ENCODE data around the gene NACA2. TPM values are rescaled to one million over a fixed set of nuclear protein-coding genes. Genes with fewer than 3 reads are reported as not detected.

NACA2 gene
- total and polyA plus RNA-seq, 2 of the 4 experiments (the other 2 are of a cell fraction), result not detected

- Histone ChIP-seq H4K8ac (ENCODE audit: low read depth in 2 of 2, low read length in 2 of 2) (no peak overlapping the region), H4K91ac (ENCODE audit: insufficient read depth, low read depth, low read length) (no peak overlapping the region), H2BK120ac (ENCODE audit: low read depth, low read length) (no peak overlapping the region), H4K20me1 (ENCODE audit: insufficient read depth, low read length) (no peaks in the 10 kb centered on the region), H3K4ac (ENCODE audit: low read depth, low read length) (no peak overlapping the region), H3K4me3 (ENCODE audit: insufficient read depth, low read depth, low read length) (no peak overlapping the region), H3K18ac (ENCODE audit: low read depth, low read length) (no peak overlapping the region), H3K79me1 (ENCODE audit: low read depth in 1 of 2, low read length in 2 of 2) (no peaks in the 10 kb centered on the region), H2AFZ (replicated peaks; ENCODE audit: low read length, poor library complexity) (no peak overlapping the region), H3K27me3 (ENCODE audit: control insufficient read depth, insufficient read depth, low read length) (no peaks in the 10 kb centered on the region), H3K4me1 (ENCODE audit: control insufficient read depth, insufficient read depth, low read length) (no peaks in the 10 kb centered on the region), H2BK5ac (ENCODE audit: low read depth, low read length, poor library complexity, severe bottlenecking) (no peak overlapping the region), H3K9me1 (ENCODE audit: insufficient read depth, low read length) (no peaks in the 10 kb centered on the region), H3K9me3 (ENCODE audit: control insufficient read depth, insufficient read depth, low read length) (peaks cover 3% of the 10 kb centered on the region), H3K27ac (ENCODE audit: insufficient read depth, low read length) (no peak overlapping the region), H3K9ac (ENCODE audit: low read depth, low read length) (no peak overlapping the region), H2AK9ac (replicated peaks; ENCODE audit: low read depth, low read length, poor library complexity) (no peak overlapping the region), H3K14ac (replicated peaks; ENCODE audit: low read depth, low read length) (no peak overlapping the region), H3K36me3 (ENCODE audit: control insufficient read depth, insufficient read depth, low read length) (no peaks in the 10 kb centered on the region), H3K4me2 (ENCODE audit: low read depth, low read length) (no peak overlapping the region), H2BK15ac (ENCODE audit: low read depth, low read length) (no peak overlapping the region), H2BK20ac (ENCODE audit: low read depth, low read length) (no peak overlapping the region), H2AK5ac (ENCODE audit: low read depth, low read length) (no peak overlapping the region), H4K5ac (ENCODE audit: low read depth, low read length) (no peak overlapping the region), H3K23ac (ENCODE audit: low read depth, low read length) (no peak overlapping the region), H3K56ac (ENCODE audit: extremely low read depth, insufficient read depth, low read length) (no peak overlapping the region)
- dilution Hi-C loops (cut with HindIII; ENCODE audit: low sequenced_read_pairs, unreplicated experiment) (no loop called here), intact Hi-C loops (cut with micrococcal nuclease) (no loop called here), in situ Hi-C loops (cut with MboI; ENCODE audit: low sequenced_read_pairs) (no loop called here)
- ATAC-seq (ENCODE audit: low read depth) (no peak), DNase-seq (no peak)
- WGBS, 2 experiments (ENCODE audit: extremely low coverage in 2 of 2, insufficient read length in 1 of 2), result no CpG with 5 or more reads among the region's 2 CpGs
- ChIA-PET POLR2A (ENCODE audit: unreplicated experiment) (no interaction called here), CTCF (interaction anchor here (0.7 kb wide), 1 partner anchor 14 kb away, joined by 5 read pairs; no protein-coding TSS in a partner anchor)
- no TSS peak for BruUV-seq (replicated peaks)
- no peak for TF ChIP-seq MXI1 (IDR thresholded peaks at IDR 0.05; ENCODE audit: borderline replicate concordance, low read depth, low read length)
- TF ChIP-seq RCOR1 (IDR thresholded peaks at IDR 0.05; ENCODE audit: insufficient replicate concordance, low read length), result no peak
- TF ChIP-seq RFX5 (IDR thresholded peaks at IDR 0.05; ENCODE audit: low read depth, low read length), result no peak
- TF ChIP-seq FOS (IDR thresholded peaks at IDR 0.05; ENCODE audit: low read depth, low read length), result no peak
- no peak for TF ChIP-seq BHLHE40 (IDR thresholded peaks at IDR 0.05; ENCODE audit: low read depth, low read length)
- TF ChIP-seq CHD1 (IDR thresholded peaks at IDR 0.05; ENCODE audit: low read depth, low read length), result no peak
- no peak for TF ChIP-seq MAFK (IDR thresholded peaks at IDR 0.05; ENCODE audit: low read depth, low read length)
- no peak for TF ChIP-seq MAZ (IDR thresholded peaks at IDR 0.05; ENCODE audit: borderline replicate concordance, low read depth, low read length)
- no peak for TF ChIP-seq RAD21 (IDR thresholded peaks at IDR 0.05; ENCODE audit: low read length)
- TF ChIP-seq POLR2A (IDR thresholded peaks at IDR 0.05; ENCODE audit: low read depth, low read length), result no peak
- TF ChIP-seq NFE2L2 (IDR thresholded peaks at IDR 0.05; ENCODE audit: low read depth, low read length), result no peak
- no peak for TF ChIP-seq USF2 (IDR thresholded peaks at IDR 0.05; ENCODE audit: low read depth, low read length)
- no peak for TF ChIP-seq CEBPB (IDR thresholded peaks at IDR 0.05; ENCODE audit: low read depth, low read length)
- TF ChIP-seq SMC3 (IDR thresholded peaks at IDR 0.05; ENCODE audit: low read depth, low read length), result no peak
- TF ChIP-seq, protein P1, sequence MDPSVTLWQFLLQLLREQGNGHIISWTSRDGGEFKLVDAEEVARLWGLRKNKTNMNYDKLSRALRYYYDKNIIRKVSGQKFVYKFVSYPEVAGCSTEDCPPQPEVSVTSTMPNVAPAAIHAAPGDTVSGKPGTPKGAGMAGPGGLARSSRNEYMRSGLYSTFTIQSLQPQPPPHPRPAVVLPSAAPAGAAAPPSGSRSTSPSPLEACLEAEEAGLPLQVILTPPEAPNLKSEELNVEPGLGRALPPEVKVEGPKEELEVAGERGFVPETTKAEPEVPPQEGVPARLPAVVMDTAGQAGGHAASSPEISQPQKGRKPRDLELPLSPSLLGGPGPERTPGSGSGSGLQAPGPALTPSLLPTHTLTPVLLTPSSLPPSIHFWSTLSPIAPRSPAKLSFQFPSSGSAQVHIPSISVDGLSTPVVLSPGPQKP (IDR thresholded peaks at IDR 0.05; ENCODE audit: borderline replicate concordance, low read depth, low read length), result no peak
- TF ChIP-seq, protein P2, sequence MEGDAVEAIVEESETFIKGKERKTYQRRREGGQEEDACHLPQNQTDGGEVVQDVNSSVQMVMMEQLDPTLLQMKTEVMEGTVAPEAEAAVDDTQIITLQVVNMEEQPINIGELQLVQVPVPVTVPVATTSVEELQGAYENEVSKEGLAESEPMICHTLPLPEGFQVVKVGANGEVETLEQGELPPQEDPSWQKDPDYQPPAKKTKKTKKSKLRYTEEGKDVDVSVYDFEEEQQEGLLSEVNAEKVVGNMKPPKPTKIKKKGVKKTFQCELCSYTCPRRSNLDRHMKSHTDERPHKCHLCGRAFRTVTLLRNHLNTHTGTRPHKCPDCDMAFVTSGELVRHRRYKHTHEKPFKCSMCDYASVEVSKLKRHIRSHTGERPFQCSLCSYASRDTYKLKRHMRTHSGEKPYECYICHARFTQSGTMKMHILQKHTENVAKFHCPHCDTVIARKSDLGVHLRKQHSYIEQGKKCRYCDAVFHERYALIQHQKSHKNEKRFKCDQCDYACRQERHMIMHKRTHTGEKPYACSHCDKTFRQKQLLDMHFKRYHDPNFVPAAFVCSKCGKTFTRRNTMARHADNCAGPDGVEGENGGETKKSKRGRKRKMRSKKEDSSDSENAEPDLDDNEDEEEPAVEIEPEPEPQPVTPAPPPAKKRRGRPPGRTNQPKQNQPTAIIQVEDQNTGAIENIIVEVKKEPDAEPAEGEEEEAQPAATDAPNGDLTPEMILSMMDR (conservative IDR thresholded peaks at IDR 0.05; ENCODE audit: low read depth, low read length), result no peak
These were observed 30.3 kb upstream of the NACA2 start for GRCh38 chr17:61621317-61621716.

Measured in IMR-90 (cell line).